ENCODE measurements around the gene MRPL1. TPM values are rescaled to one million over a fixed set of nuclear protein-coding genes. Genes with fewer than 3 reads are reported as not detected.

The MRPL1 gene
- polyA plus RNA-seq, 1 donor (not counting 4 experiments of a cell fraction or from before 2014, with no cell fraction given), result 71.4 TPM

DNA sequence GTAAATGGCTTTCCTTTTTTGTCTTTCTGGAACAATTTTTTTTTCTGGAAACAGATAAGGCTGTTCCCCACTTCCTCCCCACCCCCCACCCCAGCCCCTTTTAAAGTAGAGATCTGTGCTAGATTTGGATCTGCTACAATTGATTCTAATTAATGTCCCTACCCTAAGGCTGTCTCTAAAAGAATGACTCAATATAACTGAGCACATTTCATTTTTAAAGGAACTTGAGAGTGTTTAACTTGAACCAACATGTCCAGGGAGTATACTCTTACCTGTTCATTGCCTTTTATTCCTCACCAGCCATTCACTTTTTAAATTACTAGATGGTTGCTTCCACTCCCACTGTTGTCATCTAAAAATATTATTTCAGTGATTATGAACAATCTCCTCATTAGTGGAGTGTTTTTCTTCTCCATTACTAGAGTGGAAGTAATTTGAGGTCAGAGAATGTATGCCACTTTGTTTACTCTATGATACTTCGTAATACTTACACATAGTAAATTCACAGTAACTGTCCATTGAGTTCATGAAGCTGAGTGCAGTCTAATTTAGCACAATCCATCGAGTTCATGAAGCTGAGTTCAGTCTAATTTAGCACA lies 29.4 kb upstream of the MRPL1 start:
- DNase-seq (ENCODE audit: low read depth, low spot score) (no peak), FAIRE-seq (peak; percentile 72)
- Histone ChIP-seq H3K36me3 (ENCODE audit: control insufficient read depth in 2 of 2, extremely low read depth in 1 of 2, insufficient read depth in 2 of 2, low read length in 2 of 2) (no peaks in the 10 kb centered on the region), H3K27me3 (ENCODE audit: control insufficient read depth, extremely low read depth, insufficient read depth, low read length) (no peaks in the 10 kb centered on the region), H4K20me1 (ENCODE audit: control insufficient read depth, extremely low read depth, insufficient read depth, low read length) (no peaks in the 10 kb centered on the region), H3K79me2 (ENCODE audit: control insufficient read depth, insufficient read depth, low read length) (no peaks in the 10 kb centered on the region), H2AFZ (ENCODE audit: control insufficient read depth, low read length) (peak overlapping the region; percentile 85), H3K9me3 (ENCODE audit: control insufficient read depth, low read depth, low read length) (no peaks in the 10 kb centered on the region), H3K4me2 (ENCODE audit: control insufficient read depth, extremely low read depth, insufficient read depth, low read depth, low read length) (peak overlapping the region; percentile 77), H3K9me1 (ENCODE audit: control insufficient read depth, extremely low read depth, insufficient read depth, low read length) (no peaks in the 10 kb centered on the region), H3K4me3 (ENCODE audit: control insufficient read depth in 2 of 3, extremely low read depth in 1 of 3, insufficient read depth in 2 of 3, low read depth in 1 of 3, low read length in 3 of 3) (peak overlapping the region in 2 of 3 experiments; percentile 23 to 41), H3K4me1 (ENCODE audit: control insufficient read depth, extremely low read depth, insufficient read depth, low read length) (peaks cover 14% of the 10 kb centered on the region), H3K27ac (ENCODE audit: control insufficient read depth, insufficient read depth, low read length) (peak overlapping the region; percentile 65), H3K9ac (ENCODE audit: control insufficient read depth, extremely low read depth, insufficient read depth, low read length) (no peak overlapping the region)
- dilution Hi-C loops (cut with MboI; ENCODE audit: extremely low pct_ligation_motif_present, low sequenced_read_pairs), result no loop called here
- TF ChIP-seq CTCF (optimal IDR thresholded peaks at IDR 0.05 in 1 of 3, IDR thresholded peaks at IDR 0.05 in 1 of 3, conservative IDR thresholded peaks at IDR 0.05 in 1 of 3; ENCODE audit: extremely low read depth in 1 of 3, insufficient read depth in 2 of 3, low read length in 3 of 3), result no peak
- TF ChIP-seq EZH2 (IDR thresholded peaks at IDR 0.05; ENCODE audit: low read length), result no peak

DNA sequence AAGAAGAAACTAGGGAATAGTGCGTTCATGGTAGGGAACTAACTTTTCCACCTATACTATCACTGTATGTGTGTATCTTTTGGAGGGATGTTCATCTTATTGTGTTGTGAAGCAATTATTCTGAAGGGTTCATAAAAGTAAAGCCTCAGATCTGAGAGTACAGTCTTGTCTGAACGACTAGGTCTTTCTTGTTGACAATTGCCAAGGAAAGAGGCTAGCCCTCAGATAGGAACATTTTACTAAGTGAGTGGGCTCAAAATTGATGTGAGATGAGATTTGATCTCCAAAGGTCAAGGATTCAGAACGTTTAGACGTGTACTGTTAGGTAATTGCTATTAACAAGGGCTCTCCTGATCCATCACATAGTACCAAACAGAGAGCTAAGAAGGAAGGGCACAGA lies 28.2 kb upstream of the MRPL1 start:
- Histone ChIP-seq H3K4me2 (ENCODE audit: control insufficient read depth, extremely low read depth, insufficient read depth, low read depth, low read length) (no peak overlapping the region), H3K4me3 (ENCODE audit: control insufficient read depth in 2 of 3, extremely low read depth in 1 of 3, insufficient read depth in 2 of 3, low read depth in 1 of 3, low read length in 3 of 3) (no peak overlapping the region), H3K9me1 (ENCODE audit: control insufficient read depth, extremely low read depth, insufficient read depth, low read length) (no peaks in the 10 kb centered on the region), H3K27ac (ENCODE audit: control insufficient read depth, insufficient read depth, low read length) (no peak overlapping the region), H3K27me3 (ENCODE audit: control insufficient read depth, extremely low read depth, insufficient read depth, low read length) (no peaks in the 10 kb centered on the region), H3K79me2 (ENCODE audit: control insufficient read depth, insufficient read depth, low read length) (no peaks in the 10 kb centered on the region), H3K4me1 (ENCODE audit: control insufficient read depth, extremely low read depth, insufficient read depth, low read length) (peaks cover 14% of the 10 kb centered on the region), H4K20me1 (ENCODE audit: control insufficient read depth, extremely low read depth, insufficient read depth, low read length) (no peaks in the 10 kb centered on the region), H3K9ac (ENCODE audit: control insufficient read depth, extremely low read depth, insufficient read depth, low read length) (no peak overlapping the region), H3K36me3 (ENCODE audit: control insufficient read depth in 2 of 2, extremely low read depth in 1 of 2, insufficient read depth in 2 of 2, low read length in 2 of 2) (no peaks in the 10 kb centered on the region), H2AFZ (ENCODE audit: control insufficient read depth, low read length) (peak overlapping the region; percentile 37), H3K9me3 (ENCODE audit: control insufficient read depth, low read depth, low read length) (no peaks in the 10 kb centered on the region)
- FAIRE-seq (peak; percentile 73), DNase-seq (ENCODE audit: low read depth, low spot score) (no peak)
- TF ChIP-seq EZH2 (IDR thresholded peaks at IDR 0.05; ENCODE audit: low read length), result no peak
- no peak for TF ChIP-seq CTCF (optimal IDR thresholded peaks at IDR 0.05 in 1 of 3, IDR thresholded peaks at IDR 0.05 in 1 of 3, conservative IDR thresholded peaks at IDR 0.05 in 1 of 3; ENCODE audit: extremely low read depth in 1 of 3, insufficient read depth in 2 of 3, low read length in 3 of 3)
- dilution Hi-C loops (cut with MboI; ENCODE audit: extremely low pct_ligation_motif_present, low sequenced_read_pairs), result no loop called here
